RWPE1 (cell line): ENCODE data around the gene SIGLEC5.
A peak's percentile ranks its signal among the peaks of the same experiment; 100 is the strongest.

Experiments used
- CTCF ChIA-PET: fragments of 350-600 bp; sonication (Branson Sonifier 250); formaldehyde crosslinking; extraction: SDS; loops from one replicate; lab custom pipeline; 2021; lab: Yijun Ruan, JAX
- POLR2A ChIA-PET: fragments of 400-600 bp; formaldehyde crosslinking; extraction: SDS; loops from one replicate; lab custom pipeline; 2020; ENCODE audit warnings: antibody characterized with exemption; ENCODE audit not compliant: low non-redundant PET; lab: Yijun Ruan, JAX
- DNase-seq: peaks from one replicate; pipeline ENCODE4 v3.0.0; 2012; ENCODE audit warnings: low spot score
- H3K27ac ChIP-seq: fragments of 450-650 bp; 2 replicates; pipeline ENCODE4 v1.5.1; 2017
- TF ChIP-seq, protein P1 (sequence below): fragments of 450-650 bp; conservative IDR thresholded peaks from 2 replicates; pipeline ENCODE4 v1.5.1; 2017; ENCODE audit warnings: low read depth, mild to moderate bottlenecking

The SIGLEC5 gene

DNA sequence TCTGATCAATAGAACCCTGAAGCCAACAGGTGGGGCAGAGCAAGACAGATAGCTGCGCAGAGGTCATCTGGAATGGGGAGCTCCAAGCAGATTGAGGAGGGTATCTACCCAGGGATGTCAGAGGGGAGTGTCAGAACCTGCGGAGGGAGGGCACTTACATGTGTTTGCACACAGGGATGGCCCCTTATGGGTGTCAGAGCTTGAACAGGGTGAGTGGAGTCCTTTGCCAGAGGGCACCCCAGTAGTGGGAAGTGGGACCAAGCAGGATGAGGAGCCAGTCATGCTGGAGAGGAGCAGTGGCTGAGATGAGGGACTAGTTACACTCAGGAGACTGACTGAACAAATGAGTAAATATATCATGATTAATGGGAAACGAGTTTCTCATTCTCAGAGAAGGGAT is 33.4 kb upstream of the SIGLEC5 start:
- POLR2A ChIA-PET = no interaction called here
- no peak overlapping the region for H3K27ac ChIP-seq
- TF ChIP-seq, protein P1, sequence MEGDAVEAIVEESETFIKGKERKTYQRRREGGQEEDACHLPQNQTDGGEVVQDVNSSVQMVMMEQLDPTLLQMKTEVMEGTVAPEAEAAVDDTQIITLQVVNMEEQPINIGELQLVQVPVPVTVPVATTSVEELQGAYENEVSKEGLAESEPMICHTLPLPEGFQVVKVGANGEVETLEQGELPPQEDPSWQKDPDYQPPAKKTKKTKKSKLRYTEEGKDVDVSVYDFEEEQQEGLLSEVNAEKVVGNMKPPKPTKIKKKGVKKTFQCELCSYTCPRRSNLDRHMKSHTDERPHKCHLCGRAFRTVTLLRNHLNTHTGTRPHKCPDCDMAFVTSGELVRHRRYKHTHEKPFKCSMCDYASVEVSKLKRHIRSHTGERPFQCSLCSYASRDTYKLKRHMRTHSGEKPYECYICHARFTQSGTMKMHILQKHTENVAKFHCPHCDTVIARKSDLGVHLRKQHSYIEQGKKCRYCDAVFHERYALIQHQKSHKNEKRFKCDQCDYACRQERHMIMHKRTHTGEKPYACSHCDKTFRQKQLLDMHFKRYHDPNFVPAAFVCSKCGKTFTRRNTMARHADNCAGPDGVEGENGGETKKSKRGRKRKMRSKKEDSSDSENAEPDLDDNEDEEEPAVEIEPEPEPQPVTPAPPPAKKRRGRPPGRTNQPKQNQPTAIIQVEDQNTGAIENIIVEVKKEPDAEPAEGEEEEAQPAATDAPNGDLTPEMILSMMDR = no peak
- no peak for DNase-seq
- CTCF ChIA-PET = interaction anchor here (0.6 kb wide), 1 partner anchor 75 kb away, joined by 3 read pairs; no protein-coding TSS in a partner anchor

DNA sequence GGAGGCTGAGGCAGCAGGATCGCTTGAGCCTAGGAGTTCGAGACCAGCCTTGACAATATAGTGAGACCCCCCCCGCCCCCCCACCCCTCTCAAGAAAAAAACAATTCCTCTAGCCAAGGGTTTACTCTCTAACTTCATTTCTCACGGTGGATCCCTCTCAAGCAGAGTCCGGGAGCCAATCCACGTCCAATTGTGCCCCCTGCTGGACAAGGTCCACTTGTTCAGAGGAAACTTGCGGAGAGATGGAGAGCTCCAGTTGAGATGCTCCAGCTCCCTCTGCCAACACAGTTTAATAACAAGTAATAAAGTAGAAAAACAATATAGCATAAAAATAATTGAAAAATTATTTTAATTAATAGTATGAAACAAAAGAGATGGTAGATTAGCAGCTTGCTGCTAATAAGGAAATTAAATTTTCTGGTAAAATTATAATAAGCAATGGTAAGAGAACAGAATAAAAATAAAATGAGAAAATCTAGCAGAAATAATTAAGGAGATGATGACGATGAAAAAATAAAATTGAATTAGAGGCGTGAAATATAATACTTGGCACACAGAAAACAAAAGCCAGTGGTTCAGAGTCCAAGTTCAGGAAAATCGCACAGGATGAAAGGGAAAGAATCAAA is 30.9 kb upstream of the SIGLEC5 start:
- no peak overlapping the region for H3K27ac ChIP-seq
- CTCF ChIA-PET = interaction anchor here (0.6 to 1.3 kb wide), 9 partner anchors 8 to 480 kb away, joined by 3 to 4 read pairs (median 3); no protein-coding TSS in a partner anchor
- POLR2A ChIA-PET = no interaction called here
- DNase-seq = peak; percentile 29
- TF ChIP-seq, protein P1 = peak; percentile 33; the same call in 1 of the 2 replicates

DNA sequence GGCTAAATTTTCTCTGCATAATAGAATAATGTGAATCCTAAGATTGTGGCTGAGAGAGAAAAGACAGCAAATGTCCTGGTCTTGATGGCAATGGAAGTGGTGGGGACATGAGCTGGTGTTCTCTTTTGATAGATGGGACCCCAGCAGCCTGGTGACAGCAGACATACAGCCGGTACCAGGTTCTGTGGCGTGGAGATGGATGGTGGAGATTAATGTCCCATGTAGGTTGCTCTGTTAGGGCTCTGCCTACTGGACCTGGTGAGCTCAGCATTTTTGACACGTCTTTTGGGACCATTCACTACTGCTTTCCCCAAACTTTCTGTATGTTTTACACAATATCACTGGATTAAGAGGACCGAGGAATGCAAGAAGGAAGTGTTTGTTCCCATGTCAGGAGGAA is 24.6 kb upstream of the SIGLEC5 start:
- CTCF ChIA-PET = interaction anchor here (1.5 kb wide), 1 partner anchor 182 kb away, joined by 5 read pairs; no protein-coding TSS in a partner anchor
- TF ChIP-seq, protein P1 = no peak
- DNase-seq = no peak
- POLR2A ChIA-PET = interaction anchor here (0.6 kb wide), 1 partner anchor 180 kb away, joined by 3 read pairs; no protein-coding TSS in a partner anchor
- H3K27ac ChIP-seq = no peak overlapping the region

DNA sequence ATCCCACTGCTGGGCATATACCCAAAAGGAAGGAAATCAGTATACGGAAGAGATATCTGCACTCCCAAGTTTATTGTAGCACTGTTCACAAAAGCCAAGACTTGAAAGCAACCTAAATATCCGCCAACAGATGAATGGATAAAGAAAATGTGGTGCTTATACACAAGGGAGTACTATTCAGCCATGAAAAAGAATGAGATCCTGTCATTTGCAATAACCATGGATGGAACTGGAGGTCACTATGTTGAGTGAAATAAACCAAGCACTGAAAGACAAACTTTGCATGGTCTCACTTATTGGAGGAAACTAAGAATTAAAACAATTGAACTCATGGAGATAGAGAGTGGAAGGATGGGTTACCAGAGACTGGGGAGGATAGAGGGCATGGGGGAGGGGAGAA is 23.0 kb upstream of the SIGLEC5 start:
- DNase-seq = no peak
- TF ChIP-seq, protein P1 = no peak
- ChIA-PET CTCF (no interaction called here), POLR2A (no interaction called here)
- no peak overlapping the region for H3K27ac ChIP-seq

DNA sequence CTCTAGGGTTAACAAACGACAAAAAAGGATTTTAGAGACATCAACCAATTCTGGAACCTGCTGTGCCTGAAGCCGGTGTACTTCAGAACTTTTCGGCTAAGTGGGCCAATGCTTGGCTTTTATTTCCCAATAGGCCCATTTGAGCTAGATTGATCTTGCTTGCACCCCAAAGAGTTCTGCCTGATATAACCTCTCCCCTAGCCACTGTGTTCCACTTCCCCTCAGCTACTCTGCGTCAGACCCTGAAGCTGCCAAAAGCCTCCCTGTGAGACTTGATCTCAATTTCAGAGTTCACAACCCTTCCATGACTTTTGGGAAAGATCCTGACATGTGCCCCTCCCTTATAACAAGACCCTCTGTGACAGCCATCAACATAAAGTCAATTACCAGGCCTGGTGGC is 22.1 kb upstream of the SIGLEC5 start:
- TF ChIP-seq, protein P1 = no peak
- POLR2A ChIA-PET = no interaction called here
- no peak for DNase-seq
- H3K27ac ChIP-seq = no peak overlapping the region
- CTCF ChIA-PET = interaction anchor here (0.6 kb wide), 1 partner anchor 137 kb away, joined by 4 read pairs; no protein-coding TSS in a partner anchor

DNA sequence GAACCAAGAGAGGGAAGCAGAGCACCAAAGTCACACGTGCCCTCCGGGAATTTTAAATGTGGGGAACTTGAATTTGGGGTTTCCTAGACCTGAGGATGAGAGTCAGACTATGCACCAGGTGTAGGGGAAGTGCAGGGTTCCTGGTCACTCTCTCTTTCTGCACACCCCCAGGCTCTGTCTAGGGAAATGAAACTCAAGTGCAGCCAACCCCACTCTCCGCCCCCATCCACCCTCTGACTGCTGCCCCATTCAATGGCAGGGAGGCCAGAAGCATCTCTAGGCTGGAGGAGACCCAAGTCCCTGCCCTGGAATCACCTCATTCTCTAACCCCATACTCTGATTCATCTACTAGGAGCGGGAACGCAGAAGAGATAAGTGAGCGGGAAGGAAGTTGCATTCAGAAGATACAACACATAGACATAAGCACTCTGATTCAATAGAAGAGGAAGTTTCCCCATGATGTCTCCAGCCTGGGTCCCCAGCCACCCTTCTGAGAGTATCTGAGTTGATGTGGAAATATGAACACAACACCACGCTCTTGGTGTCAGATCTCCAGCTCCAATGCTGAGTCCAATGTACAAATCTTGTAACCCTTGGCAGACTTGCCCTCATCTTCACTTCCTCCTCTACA is 21.1 kb upstream of the SIGLEC5 start:
- H3K27ac ChIP-seq = no peak overlapping the region
- ChIA-PET CTCF (no interaction called here), POLR2A (no interaction called here)
- TF ChIP-seq, protein P1 = no peak
- DNase-seq = no peak
